Neural progenitor cell (in vitro differentiated cells): ENCODE data around the gene GREM2. TPM values are rescaled to one million over a fixed set of nuclear protein-coding genes. Genes with fewer than 3 reads are reported as not detected.

Experiments used
- DNase-seq: peaks from one replicate; pipeline ENCODE4 v3.0.0-alpha.2; 2016; ENCODE audit warnings: low spot score
- H2AFZ ChIP-seq: fragments of 200-600 bp; sonication (generic); replicated peaks from 2 replicates; pipeline ENCODE4 v1.6.1; 2016; ENCODE audit warnings: antibody characterized with exemption
- H3F3A ChIP-seq: fragments of 200-600 bp; sonication (generic); 2 replicates; pipeline ENCODE4 v1.6.1; 2016; ENCODE audit warnings: antibody characterized with exemption, low read depth
- H3K27ac ChIP-seq: fragments of 200-600 bp; sonication (generic); 2 replicates; pipeline ENCODE4 v1.5.1; 2016; ENCODE audit warnings: mild to moderate bottlenecking
- H3K27me3 ChIP-seq: fragments of 200-600 bp; sonication (generic); 2 replicates; pipeline ENCODE4 v1.6.1; 2016; ENCODE audit warnings: mild to moderate bottlenecking, moderate library complexity
- H3K36me3 ChIP-seq: fragments of 200-600 bp; sonication (generic); 2 replicates; pipeline ENCODE4 v1.5.1; 2016
- H3K4me1 ChIP-seq: fragments of 200-600 bp; sonication (generic); 2 replicates; pipeline ENCODE4 v1.6.1; 2016; ENCODE audit warnings: mixed run types
- H3K4me2 ChIP-seq: fragments of 200-600 bp; sonication (generic); 2 replicates; pipeline ENCODE4 v1.6.1; 2016
- H3K4me3 ChIP-seq: fragments of 200-600 bp; sonication (generic); 2 replicates; pipeline ENCODE4 v1.5.1; 2016
- H3K79me2 ChIP-seq: fragments of 200-600 bp; sonication (generic); 2 replicates; pipeline ENCODE4 v1.6.1; 2016; ENCODE audit warnings: low read depth
- H3K9ac ChIP-seq: fragments of 200-600 bp; sonication (generic); 2 replicates; pipeline ENCODE4 v1.6.1; 2016
- H3K9me3 ChIP-seq: fragments of 200-600 bp; sonication (generic); 2 replicates; pipeline ENCODE4 v1.5.1; 2016; ENCODE audit warnings: low read depth
- H4K20me1 ChIP-seq: fragments of 200-600 bp; sonication (generic); 2 replicates; pipeline ENCODE4 v1.6.1; 2016; ENCODE audit warnings: low read depth
- H3K27ac Mint-ChIP-seq: 3 replicates; pipeline ENCODE4 v1.8.0; 2021; ENCODE audit warnings: mixed read lengths
- H3K27me3 Mint-ChIP-seq: 2 replicates; pipeline ENCODE4 v1.8.0; 2022; ENCODE audit warnings: low read depth, mild to moderate bottlenecking, inconsistent platforms, moderate library complexity, mixed read lengths; ENCODE audit not compliant: insufficient read depth
- H3K36me3 Mint-ChIP-seq: 3 replicates; pipeline ENCODE4 v1.8.0; 2021; ENCODE audit warnings: mixed read lengths
- H3K4me1 Mint-ChIP-seq: 3 replicates; pipeline ENCODE4 v1.8.0; 2021; ENCODE audit warnings: mixed read lengths
- H3K4me3 Mint-ChIP-seq: 3 replicates; pipeline ENCODE4 v1.8.0; 2021; ENCODE audit warnings: mild to moderate bottlenecking, moderate library complexity, mixed read lengths
- H3K9me3 Mint-ChIP-seq: 3 replicates; pipeline ENCODE4 v1.8.0; 2020; ENCODE audit warnings: mixed read lengths
- CTCF ChIP-seq: fragments of 200-600 bp; sonication (generic); IDR thresholded peaks from 2 replicates; pipeline ENCODE4 v1.5.1; 2017; ENCODE audit warnings: antibody characterized with exemption, mild to moderate bottlenecking
- EZH2 ChIP-seq: fragments of 200-600 bp; sonication (generic); IDR thresholded peaks from 2 replicates; pipeline ENCODE4 v1.6.1; 2017; ENCODE audit warnings: antibody characterized with exemption, mild to moderate bottlenecking, moderate library complexity
- EZH2phosphoT487 ChIP-seq: fragments of 200-600 bp; sonication (generic); IDR thresholded peaks from 2 replicates; pipeline ENCODE4 v1.6.1; 2017; ENCODE audit warnings: antibody characterized with exemption
- total RNA-seq: library from RNA; depleted of rRNA; stranded (reverse); fragments of >200 nt; gene quantifications from 2 replicates; pipeline ENCODE4 v1.2.3, GENCODE V29; 2015; ENCODE audit warnings: low replicate concordance

GREM2 gene
- total RNA-seq, 1 donor from 2014 or later = not detected

DNA sequence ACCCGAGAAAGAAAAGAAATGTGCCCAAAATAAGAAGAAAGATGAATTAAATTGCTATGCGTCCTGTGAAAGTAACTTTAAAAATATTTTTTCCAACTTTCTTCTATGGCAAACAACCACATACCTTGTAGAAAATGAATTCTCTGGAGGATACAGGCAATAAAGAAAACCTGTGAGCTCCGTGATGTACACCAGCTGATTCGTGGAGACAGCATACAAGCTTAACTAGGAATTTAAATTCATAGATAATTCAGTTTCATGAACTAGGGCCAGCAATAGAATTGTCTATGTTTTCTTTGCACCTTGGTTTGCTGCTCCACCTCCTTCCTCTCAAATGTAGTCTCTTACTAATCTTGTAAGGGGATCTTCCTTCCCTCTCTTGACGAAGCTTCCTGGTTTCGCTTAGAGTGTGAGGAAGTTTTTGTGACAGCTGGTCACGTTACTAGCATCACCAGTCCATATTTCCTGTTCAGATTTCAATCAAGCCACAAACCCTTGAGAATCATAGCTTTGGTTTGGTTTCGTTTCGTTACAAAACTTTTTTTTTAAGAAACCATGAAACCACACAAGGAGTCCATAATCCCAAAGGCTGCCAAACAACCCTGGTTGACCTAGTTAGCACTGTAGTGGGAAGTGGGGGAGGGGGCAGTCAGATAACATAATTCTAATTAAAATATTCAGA, 35.8 kb downstream of the GREM2 start:
- TF ChIP-seq EZH2phosphoT487 (no peak), EZH2 (no peak), CTCF (no peak)
- H4K20me1 ChIP-seq = no peaks in the 10 kb centered on the region
- no peak overlapping the region for H3K27ac ChIP-seq
- H3K4me2 ChIP-seq = no peak overlapping the region
- Mint-ChIP-seq H3K4me3 (no peak overlapping the region), H3K27me3 (no peaks in the 10 kb centered on the region), H3K9me3 (no peaks in the 10 kb centered on the region), H3K4me1 (no peaks in the 10 kb centered on the region), H3K27ac (no peak overlapping the region), H3K36me3 (no peaks in the 10 kb centered on the region)
- peak overlapping the region; percentile 95 for H2AFZ ChIP-seq
- H3F3A ChIP-seq = no peaks in the 10 kb centered on the region
- H3K4me1 ChIP-seq = no peaks in the 10 kb centered on the region
- H3K79me2 ChIP-seq = no peaks in the 10 kb centered on the region
- no peak overlapping the region for H3K9ac ChIP-seq
- H3K4me3 ChIP-seq = no peak overlapping the region
- DNase-seq = no peak
- H3K27me3 ChIP-seq = no peaks in the 10 kb centered on the region
- H3K36me3 ChIP-seq = no peaks in the 10 kb centered on the region
- no peaks in the 10 kb centered on the region for H3K9me3 ChIP-seq

DNA sequence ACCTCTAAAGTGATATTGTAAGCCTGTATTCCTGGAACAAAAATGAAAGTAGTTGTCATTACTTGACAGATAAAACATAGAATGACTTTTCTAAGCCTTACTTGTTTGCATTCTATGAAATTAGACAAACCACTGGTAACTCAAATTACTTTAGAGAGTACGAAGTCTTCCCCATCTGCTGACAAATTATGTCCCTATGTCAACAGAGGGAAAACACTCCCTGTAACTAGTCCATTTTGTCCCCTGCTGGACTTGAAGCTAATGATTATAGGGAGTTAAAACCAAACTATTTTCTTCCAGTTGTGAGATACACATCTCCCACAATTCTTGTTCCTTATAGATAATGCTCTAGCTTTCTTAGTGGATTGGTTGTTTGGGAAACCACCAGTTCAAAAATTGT, 39.6 kb downstream of the GREM2 start:
- H3K4me2 ChIP-seq = no peak overlapping the region
- Mint-ChIP-seq H3K4me3 (no peak overlapping the region), H3K27ac (no peak overlapping the region), H3K9me3 (no peaks in the 10 kb centered on the region), H3K4me1 (no peaks in the 10 kb centered on the region), H3K36me3 (no peaks in the 10 kb centered on the region), H3K27me3 (no peaks in the 10 kb centered on the region)
- TF ChIP-seq CTCF = no peak
- TF ChIP-seq EZH2 = no peak
- no peak for TF ChIP-seq EZH2phosphoT487
- no peak for DNase-seq
- H3K79me2 ChIP-seq = no peaks in the 10 kb centered on the region
- H3F3A ChIP-seq = no peaks in the 10 kb centered on the region
- H3K4me1 ChIP-seq = no peaks in the 10 kb centered on the region
- H3K27me3 ChIP-seq = no peaks in the 10 kb centered on the region
- H3K36me3 ChIP-seq = no peaks in the 10 kb centered on the region
- H4K20me1 ChIP-seq = no peaks in the 10 kb centered on the region
- H2AFZ ChIP-seq = no peak overlapping the region
- no peak overlapping the region for H3K27ac ChIP-seq
- H3K4me3 ChIP-seq = no peak overlapping the region
- no peaks in the 10 kb centered on the region for H3K9me3 ChIP-seq
- no peak overlapping the region for H3K9ac ChIP-seq

- no peaks in the 10 kb centered on the region for H3K36me3 Mint-ChIP-seq
- no peak for DNase-seq
- Histone ChIP-seq H3K79me2 (no peaks in the 10 kb centered on the region), H3K9me3 (no peaks in the 10 kb centered on the region), H3K4me2 (no peak overlapping the region), H3K36me3 (no peaks in the 10 kb centered on the region), H4K20me1 (no peaks in the 10 kb centered on the region), H3K9ac (no peak overlapping the region), H3K27ac (no peak overlapping the region), H3F3A (no peaks in the 10 kb centered on the region), H3K27me3 (no peaks in the 10 kb centered on the region), H3K4me3 (no peak overlapping the region), H2AFZ (no peak overlapping the region), H3K4me1 (no peaks in the 10 kb centered on the region)
- H3K4me3 Mint-ChIP-seq = no peak overlapping the region
- H3K4me1 Mint-ChIP-seq = no peaks in the 10 kb centered on the region
- TF ChIP-seq EZH2 = no peak
- no peak for TF ChIP-seq CTCF
- no peak for TF ChIP-seq EZH2phosphoT487
- no peak overlapping the region for H3K27ac Mint-ChIP-seq
- no peaks in the 10 kb centered on the region for H3K9me3 Mint-ChIP-seq
- no peaks in the 10 kb centered on the region for H3K27me3 Mint-ChIP-seq
Measured at GRCh38 chr1:240571782-240572181, 40.2 kb downstream of the GREM2 start.
